NT2/D1 (cell line): Measurements from ENCODE around the gene CDC73.

Experiments
- SUZ12 ChIP-seq: IDR thresholded peaks from 2 replicates; pipeline ENCODE4 v1.6.1; 2011; ENCODE audit not compliant: insufficient read length, insufficient read depth; ENCODE audit errors: extremely low read depth
- YY1 ChIP-seq: IDR thresholded peaks from 2 replicates; pipeline ENCODE4 v1.6.1; 2011; ENCODE audit not compliant: insufficient read length, insufficient read depth
- ZNF274 ChIP-seq: IDR thresholded peaks from 2 replicates; pipeline ENCODE4 v1.6.1; 2011; ENCODE audit warnings: mild to moderate bottlenecking, low read depth, low read length

DNA sequence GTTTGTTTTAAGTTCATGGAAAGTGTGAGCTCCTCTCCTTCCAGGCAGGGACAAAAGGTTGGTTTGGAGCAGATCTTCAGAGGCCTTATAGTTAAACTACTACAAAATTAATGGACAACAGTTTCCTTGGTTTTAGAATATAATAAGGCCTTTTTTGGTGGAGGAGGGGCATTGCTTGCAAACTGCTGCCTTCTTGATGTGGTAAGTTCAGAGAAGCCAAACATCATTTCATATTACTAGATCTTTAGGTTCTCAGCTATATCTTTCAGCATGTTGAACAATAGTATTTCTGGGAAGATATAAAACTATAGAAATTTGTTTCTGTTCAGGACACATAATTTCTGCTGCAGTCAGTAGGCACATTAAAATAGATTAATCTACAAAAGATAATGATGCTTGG is 162.4 kb downstream of the CDC73 start:
- no peak for TF ChIP-seq ZNF274
- TF ChIP-seq YY1 = no peak
- no peak for TF ChIP-seq SUZ12
